Measurements from ENCODE around the gene ATP6V1C2. TPM values are rescaled to one million over a fixed set of nuclear protein-coding genes. Genes with fewer than 3 reads are reported as not detected.

The ATP6V1C2 gene
- total and polyA plus RNA-seq, 2 experiments from 2014 or later, result 0.14 to 2.1 TPM

GRCh38 chr2:10740226-10740625, 18.8 kb downstream of the ATP6V1C2 start (continued):
- no peak for TF ChIP-seq REST (IDR thresholded peaks at IDR 0.05; ENCODE audit: unreplicated experiment)
- TF ChIP-seq NANOG (IDR thresholded peaks at IDR 0.05; ENCODE audit: borderline replicate concordance), result no peak
- TF ChIP-seq JUNB (IDR thresholded peaks at IDR 0.05; ENCODE audit: unreplicated experiment), result no peak

- H3K27me3 ChIP-seq (ENCODE audit: insufficient read depth), result no peaks in the 10 kb centered on the region
- Mint-ChIP-seq H3K27ac (no peak overlapping the region), H3K9me3 (no peaks in the 10 kb centered on the region), H3K36me3 (ENCODE audit: low read depth) (no peaks in the 10 kb centered on the region), H3K27me3 (ENCODE audit: insufficient read depth, low read depth, poor library complexity) (peaks cover 3% of the 10 kb centered on the region), H3K4me1 (no peaks in the 10 kb centered on the region), H3K4me3 (no peak overlapping the region)
- no peaks in the 10 kb centered on the region for H3K9me2 ChIP-seq (ENCODE audit: insufficient read depth)
- no peak overlapping the region for H3K27ac ChIP-seq (ENCODE audit: low read depth)
- no peaks in the 10 kb centered on the region for H4K20me1 ChIP-seq (replicated peaks; ENCODE audit: insufficient read depth)
- H3K36me3 ChIP-seq (ENCODE audit: insufficient read depth), result no peaks in the 10 kb centered on the region
- H3K4me3 ChIP-seq, result no peak overlapping the region
- H2AFZ ChIP-seq, result 0 out of 2 replicates have a peak overlapping the region, but pooled peaks have one; percentile 11
- ATAC-seq (no peak), DNase-seq (ENCODE audit: low spot score) (no peak)
- H3F3A ChIP-seq (replicated peaks; ENCODE audit: low read depth), result no peaks in the 10 kb centered on the region
- no peaks in the 10 kb centered on the region for H3K4me1 ChIP-seq (ENCODE audit: insufficient read depth)
- H3K4me2 ChIP-seq, result no peak overlapping the region
- no peaks in the 10 kb centered on the region for H3K79me2 ChIP-seq (replicated peaks; ENCODE audit: insufficient read depth)
- TF ChIP-seq CTCF (conservative IDR thresholded peaks at IDR 0.05; ENCODE audit: low read depth in 2 of 2) (no peak), STAT1 (IDR thresholded peaks at IDR 0.05; ENCODE audit: unreplicated experiment) (no peak), CREB1 (CRISPR knock-in tag; IDR thresholded peaks at IDR 0.05; ENCODE audit: low read depth) (no peak), ETS1 (IDR thresholded peaks at IDR 0.05) (no peak), EZH2 (IDR thresholded peaks at IDR 0.05; ENCODE audit: low read depth, unreplicated experiment) (no peak), POLR2AphosphoS5 (IDR thresholded peaks at IDR 0.05; ENCODE audit: low read depth) (no peak), REST (IDR thresholded peaks at IDR 0.05; ENCODE audit: unreplicated experiment) (no peak), NANOG (IDR thresholded peaks at IDR 0.05; ENCODE audit: borderline replicate concordance) (no peak), ZNF331 (CRISPR knock-in tag; IDR thresholded peaks at IDR 0.05; ENCODE audit: low read depth) (no peak), EZH2phosphoT487 (IDR thresholded peaks at IDR 0.05; ENCODE audit: unreplicated experiment) (no peak)
Observed at GRCh38 chr2:10741139-10741538, 19.7 kb downstream of the ATP6V1C2 start.
